Hematopoietic multipotent progenitor cell treated with erythropoietin and hydrocortisone succinate and interleukin-3 and kit ligand, for 15 days (in vitro differentiated cells): ENCODE data around the gene C8A.

ENCODE experiments used
- DNase-seq: peaks from one replicate; pipeline ENCODE4 v3.0.0-alpha.2; 2015; ENCODE audit warnings: low spot score

C8A gene

GRCh38 chr1:56854521-56855099, at the start of gene C8A:
TSS of gene C8A (plus strand) at chr1:56854797. CDS start at chr1:56854902, 105 bp downstream.
- no peak for DNase-seq

DNA sequence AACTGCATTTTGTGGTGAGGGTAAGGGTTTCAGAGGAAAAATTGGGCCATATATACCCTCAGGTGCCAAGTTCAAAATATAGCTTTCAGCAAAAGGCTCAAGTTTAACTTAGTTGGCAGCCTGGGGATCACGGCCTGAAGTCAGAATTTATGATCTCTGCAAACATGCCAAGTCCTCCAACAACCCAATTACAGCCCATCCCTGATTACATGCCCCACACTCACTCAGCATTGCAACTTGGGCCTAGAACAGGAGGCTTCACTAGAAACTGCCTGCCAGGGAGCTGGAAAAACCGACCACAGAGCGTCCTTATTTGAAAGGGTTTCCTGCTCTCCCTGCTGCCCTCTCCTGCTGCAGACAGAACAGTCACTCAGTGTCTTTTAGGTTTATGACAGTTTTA, 47.8 kb upstream of the C8A start:
- no peak for DNase-seq

GRCh38 chr1:56808410-56808809, 46.2 kb upstream of the C8A start:
- DNase-seq: no peak

DNA sequence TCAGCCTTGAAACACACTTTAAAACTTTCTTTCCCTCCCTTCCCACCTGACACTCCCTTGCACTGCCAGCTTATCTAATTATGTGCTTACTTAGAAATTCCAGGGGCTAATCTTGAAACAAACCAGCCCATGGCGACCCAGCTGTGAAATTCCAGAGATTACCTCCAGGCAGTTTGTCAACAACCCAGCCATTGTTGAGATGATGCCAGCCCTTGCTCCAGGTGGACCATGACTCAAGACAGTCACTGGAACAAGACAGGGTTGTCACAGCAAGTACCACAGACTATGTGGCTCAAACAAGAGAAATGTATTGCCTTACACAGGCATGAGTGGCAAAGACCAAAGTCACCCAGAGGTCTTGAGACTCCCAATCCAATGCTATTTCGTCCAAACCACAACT, 43.3 kb upstream of the C8A start:
- DNase-seq: no peak

DNA sequence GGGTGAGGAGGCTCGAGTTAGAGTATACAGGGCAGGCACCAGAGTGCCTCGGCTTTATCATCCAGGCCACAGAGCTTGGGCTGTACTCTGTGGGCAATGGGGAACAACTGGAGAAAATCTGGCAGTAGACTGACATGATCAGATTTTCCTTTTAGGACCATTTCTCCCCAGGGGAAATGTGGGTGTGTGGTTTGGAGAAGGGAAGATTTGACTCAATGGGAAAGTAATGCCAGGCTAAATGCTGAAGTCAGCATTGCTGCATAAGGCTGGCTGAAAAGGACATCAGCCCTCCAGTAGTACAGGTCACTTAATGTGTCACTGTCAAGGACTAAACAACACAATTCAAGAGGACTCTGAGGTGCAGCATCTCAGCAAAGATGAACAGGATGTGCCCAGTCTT, 40.4 kb upstream of the C8A start:
- DNase-seq: no peak

- no peak for DNase-seq
These were observed 38.3 kb upstream of the C8A start for GRCh38 chr1:56816264-56816663.

- DNase-seq: no peak
These were observed 37.7 kb upstream of the C8A start for GRCh38 chr1:56816909-56817308.

- no peak for DNase-seq
These were observed 36.7 kb upstream of the C8A start for GRCh38 chr1:56817716-56818463.

DNA sequence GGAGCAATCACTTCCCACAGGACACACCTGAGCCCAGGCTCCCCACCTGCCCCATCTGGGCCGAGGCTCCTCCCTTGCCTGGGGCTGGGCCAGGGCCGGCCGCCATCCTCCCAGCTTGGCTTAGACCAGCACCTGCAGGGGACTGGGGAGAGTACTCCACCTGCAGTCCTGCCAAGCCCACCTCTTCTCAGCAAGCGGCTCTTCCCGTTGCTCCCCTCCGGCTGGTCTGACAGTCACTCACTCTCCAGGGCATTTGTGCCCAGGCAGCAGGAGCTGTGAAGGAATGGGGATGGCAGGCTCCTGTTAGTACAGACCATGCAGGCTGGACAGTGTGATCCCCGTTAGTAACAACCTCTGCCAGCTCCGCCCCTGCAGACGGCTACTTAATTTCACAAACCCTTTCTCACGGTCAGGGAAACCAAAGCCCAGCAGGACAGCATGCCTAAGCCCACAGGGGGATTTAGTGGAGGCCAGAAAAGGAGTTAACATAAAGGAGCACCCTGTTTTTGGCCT, 35.2 kb upstream of the C8A start, which contains the start of gene FYB2:
TSS of gene FYB2 (minus strand) at position 18 of the 513 bp plus-strand sequence. CDS start 114 bp downstream, outside the sequence.
- no peak for DNase-seq

- peak; percentile 67 for DNase-seq
These were observed 33.7 kb upstream of the C8A start for GRCh38 chr1:56820755-56821461.

GRCh38 chr1:56821462-56821797, 33.2 kb upstream of the C8A start:
- no peak for DNase-seq

DNA sequence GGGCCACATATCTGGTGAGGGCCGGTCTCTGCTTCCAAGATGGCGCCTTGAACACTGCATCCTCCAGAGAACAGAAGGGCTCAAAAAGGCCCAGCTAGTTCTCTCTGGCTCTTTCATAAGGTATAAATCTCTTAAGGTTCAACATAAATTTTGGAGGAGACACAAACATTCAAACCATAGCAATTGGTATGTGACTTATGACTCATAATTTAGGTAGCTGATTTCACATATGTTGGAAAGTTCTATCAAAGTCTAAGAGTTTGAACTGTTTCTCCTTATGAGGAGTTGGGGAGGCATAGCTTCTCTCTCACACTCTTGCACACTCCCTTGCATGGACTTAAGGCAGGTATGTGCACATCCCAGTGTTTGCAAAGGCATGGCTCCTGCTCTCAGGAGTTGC, 30.3 kb upstream of the C8A start:
- no peak for DNase-seq

GRCh38 chr1:56824938-56825337, 29.7 kb upstream of the C8A start:
- DNase-seq: no peak

GRCh38 chr1:56825436-56825835, 29.2 kb upstream of the C8A start:
- DNase-seq: no peak

DNA sequence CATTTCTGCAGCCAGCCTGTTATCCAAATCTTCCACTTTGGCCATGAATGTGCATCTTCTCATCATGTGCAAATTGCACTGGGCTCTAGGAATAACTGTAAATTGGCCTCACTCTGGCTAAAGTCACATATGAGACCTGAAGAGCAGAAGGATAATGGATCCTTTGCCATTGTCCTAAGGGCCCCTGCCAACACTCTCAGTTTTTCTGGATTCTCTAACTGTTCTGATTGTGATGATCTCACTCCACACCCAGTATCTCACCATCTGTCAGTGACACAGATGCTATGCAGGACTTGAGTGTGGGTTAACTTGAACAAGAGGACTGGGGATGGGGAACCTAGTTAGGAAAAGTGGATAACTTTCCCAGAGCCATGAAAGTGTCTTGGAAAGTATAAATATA, 26.9 kb upstream of the C8A start:
- no peak for DNase-seq

DNA sequence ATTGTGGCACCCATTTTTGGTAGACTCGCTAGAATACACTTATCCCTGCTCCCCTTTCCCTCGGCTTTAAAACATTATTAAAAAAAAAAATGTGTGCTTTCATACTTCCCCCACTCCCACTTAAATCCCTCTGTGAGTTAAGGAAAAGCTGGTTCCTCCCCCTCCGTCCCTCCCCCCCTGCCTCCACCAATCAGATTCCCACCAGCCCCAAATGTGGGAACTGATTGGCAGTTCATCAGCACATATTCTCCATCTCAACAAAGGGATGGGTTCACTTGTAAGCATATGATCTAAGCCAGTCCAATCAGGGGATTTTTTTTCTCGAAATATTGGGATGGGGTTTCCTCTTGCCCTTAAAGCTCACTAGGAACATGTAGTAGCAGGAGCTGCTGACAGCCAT, 24.5 kb upstream of the C8A start:
- no peak for DNase-seq

- DNase-seq: peak; percentile 65
These were observed 22.5 kb upstream of the C8A start for GRCh38 chr1:56831871-56832693.

- DNase-seq: no peak
These were observed 21.5 kb upstream of the C8A start for GRCh38 chr1:56833088-56833487.

- DNase-seq: no peak
These were observed 20.3 kb upstream of the C8A start for GRCh38 chr1:56834137-56834900.

DNA sequence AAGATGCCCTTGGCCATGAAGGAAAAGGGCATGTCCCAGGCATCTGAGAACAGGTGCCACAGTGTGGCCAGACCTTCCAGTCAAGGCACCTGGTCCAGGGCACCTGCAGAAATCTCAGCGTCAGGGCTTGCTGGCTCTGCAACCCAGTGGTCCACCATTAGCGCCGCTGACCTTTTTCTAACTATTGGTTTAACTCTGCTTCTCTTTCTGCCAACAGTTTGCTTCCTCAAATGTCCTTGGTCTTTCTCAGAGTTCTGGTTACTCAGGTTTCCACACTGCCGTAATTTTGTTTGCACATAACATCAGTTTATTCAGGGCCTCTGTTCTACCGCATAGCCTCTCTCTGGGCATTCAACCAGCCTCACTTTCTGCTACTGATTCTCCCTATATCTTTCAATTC, 18.9 kb upstream of the C8A start:
- no peak for DNase-seq

DNA sequence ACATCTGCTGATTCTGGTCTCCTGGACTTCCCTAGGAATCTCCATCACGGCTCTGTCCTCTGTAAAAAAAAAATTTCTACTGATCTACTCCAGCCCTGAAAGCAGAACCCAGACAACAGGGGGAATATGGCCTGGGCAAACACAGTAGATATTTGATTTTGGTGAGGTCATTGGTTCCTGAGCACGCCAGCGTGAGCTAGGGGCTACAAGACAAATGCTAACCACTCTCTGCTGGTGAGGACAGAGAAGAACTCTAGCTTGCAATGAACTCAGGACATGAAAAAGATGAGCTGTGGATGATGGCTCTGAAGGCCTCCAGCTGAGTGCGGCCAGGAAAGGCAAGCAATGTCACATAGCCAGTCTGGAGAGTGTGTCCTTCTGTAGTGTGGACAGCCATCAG, 18.2 kb upstream of the C8A start:
- DNase-seq: no peak
